Measurements from ENCODE around the gene ALDH3B2.
"Not testable (repeated sequence)": the region's sequence is repeated elsewhere in the genome, so short reads cannot be mapped to it uniquely, and the experiment has no call there.

Gene ALDH3B2, protein sequence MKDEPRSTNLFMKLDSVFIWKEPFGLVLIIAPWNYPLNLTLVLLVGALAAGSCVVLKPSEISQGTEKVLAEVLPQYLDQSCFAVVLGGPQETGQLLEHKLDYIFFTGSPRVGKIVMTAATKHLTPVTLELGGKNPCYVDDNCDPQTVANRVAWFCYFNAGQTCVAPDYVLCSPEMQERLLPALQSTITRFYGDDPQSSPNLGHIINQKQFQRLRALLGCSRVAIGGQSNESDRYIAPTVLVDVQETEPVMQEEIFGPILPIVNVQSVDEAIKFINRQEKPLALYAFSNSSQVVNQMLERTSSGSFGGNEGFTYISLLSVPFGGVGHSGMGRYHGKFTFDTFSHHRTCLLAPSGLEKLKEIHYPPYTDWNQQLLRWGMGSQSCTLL

DNA sequence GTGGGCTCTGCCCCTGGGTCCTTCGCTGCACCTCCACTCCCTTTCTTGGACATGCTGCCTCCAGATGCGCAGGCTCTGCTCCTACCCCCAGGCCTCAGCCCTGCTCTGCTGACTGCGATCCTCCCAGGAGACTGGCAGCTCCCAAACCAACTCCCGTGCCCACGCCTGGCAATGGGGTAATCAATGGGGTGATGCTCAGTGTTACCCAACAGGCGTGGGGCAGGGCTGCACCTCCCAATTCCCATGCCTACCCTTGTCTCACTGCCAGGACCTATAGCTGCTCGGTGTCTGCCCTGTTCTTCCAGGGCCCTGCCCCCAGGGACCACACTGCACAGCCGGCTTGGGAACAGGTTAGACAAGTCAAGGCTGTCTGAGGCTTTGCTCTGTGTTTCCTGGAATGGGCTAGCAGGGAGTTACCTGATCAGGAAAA, at the start of gene ALDH3B2:
TSS of gene ALDH3B2 (minus strand) at position 182 of the 430 bp plus-strand sequence. CDS start 7,688 bp downstream, outside the sequence.
- no peak for FAIRE-seq

DNA sequence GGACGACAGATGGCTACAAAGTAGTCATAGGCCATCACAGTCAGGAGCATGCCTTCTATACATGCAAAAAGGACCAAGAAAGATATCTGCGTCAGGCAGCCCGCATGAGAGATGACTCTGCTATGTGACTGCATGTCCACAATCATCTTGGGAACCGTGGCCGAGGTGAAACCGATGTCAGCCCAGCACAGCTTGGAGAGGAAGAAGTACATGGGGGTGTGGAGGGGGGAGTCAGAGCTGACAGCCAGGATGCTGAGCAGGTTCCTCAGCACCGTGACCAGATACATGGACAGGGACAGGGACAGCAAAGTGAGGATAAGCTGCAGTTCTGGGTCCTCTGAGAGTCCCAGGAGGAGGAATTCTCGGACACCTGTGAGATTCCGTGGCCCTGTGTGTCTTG, 48.6 kb upstream of the ALDH3B2 start:
- not testable (repeated sequence) for FAIRE-seq

DNA sequence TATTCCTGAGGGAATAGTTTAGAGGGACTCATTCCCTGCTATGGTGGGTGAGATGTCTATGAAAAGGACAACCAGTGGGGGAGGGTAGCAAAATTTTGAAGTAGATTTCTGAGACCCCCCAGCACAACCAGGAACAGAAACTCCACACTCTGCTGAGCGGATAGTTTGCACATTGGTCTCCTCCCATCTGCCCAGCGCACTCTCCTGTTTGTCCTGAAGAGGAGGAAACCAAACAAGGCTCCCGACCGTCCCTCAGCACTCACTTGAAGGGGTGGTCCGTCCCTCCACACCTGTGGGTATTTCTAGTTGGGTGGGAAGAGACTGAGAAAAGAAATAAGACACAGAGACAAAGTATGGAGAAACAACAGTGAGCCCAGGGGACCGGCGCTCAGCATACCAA, 41.8 kb upstream of the ALDH3B2 start:
- FAIRE-seq: not testable (repeated sequence)

DNA sequence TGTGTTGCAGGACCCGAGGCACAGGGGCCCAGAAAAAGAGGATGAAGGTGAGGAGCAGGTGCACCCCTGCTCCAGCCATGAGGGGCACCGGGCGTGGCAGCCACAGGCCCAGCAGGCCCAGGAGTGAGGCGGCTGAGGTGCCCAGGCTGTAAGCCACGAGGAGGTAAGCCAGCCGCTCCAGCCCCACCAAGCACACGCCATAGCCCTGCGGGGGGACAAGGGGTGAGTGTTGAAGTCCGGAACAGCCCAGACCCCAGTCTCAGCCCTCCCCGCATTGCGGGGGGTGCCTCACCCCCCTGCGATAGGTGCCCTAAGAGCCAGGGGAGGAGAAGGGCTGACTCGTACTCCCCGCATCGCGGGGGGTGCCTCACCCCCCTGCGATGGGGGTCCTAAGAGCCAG, 41.4 kb upstream of the ALDH3B2 start:
- not testable (repeated sequence) for FAIRE-seq

DNA sequence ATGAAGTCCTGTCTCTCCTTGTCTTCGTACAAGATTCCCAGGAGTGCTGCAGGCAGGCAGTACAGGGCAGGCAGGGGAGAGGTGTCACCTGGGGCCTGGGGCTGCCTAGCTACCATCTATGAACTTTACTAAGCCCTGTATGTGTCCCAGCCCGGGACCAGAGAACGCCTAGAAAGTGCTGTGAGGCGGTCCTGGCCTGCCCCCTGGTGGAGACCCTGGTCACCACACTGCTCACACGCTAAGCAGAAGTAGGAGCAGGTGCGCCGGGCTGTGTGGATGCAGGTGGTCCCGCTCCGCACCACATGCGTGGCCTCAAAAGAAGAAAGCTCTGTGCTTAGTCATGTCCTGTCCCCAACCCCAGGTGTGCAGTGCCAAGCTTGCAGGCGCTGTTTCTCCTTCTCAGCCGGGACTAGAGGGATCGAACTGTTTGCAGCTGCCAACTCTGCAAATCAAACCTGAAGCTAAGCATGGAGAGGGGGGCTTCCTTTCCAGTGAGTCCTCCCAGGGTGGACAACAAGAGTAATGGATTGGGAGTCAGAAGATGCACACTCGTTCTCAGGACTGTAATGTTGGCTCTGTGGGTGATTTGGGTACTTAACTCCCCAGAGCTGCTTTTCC, 39.6 kb upstream of the ALDH3B2 start:
- FAIRE-seq: not testable (repeated sequence)

DNA sequence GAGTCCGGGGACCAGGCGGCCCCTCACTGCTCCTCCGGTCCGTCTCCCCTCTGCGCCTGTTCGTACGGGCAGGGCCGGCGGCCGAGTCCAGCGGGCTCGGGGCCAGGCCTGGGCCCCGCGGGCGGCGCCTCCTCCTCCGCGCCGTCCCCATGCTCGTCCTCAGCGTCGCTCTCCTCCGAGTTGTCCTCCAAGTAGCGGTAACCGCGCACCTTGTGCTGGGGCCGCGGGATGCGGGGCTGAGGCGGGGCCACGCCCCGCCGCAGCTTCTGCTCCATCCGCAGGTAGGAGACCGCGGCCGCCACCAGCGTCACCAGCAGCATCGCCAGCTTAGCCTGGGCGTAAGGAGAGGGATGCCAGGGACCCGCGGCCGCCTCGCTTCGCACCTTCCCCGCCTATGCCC, 37.3 kb upstream of the ALDH3B2 start:
- FAIRE-seq: not testable (repeated sequence)

DNA sequence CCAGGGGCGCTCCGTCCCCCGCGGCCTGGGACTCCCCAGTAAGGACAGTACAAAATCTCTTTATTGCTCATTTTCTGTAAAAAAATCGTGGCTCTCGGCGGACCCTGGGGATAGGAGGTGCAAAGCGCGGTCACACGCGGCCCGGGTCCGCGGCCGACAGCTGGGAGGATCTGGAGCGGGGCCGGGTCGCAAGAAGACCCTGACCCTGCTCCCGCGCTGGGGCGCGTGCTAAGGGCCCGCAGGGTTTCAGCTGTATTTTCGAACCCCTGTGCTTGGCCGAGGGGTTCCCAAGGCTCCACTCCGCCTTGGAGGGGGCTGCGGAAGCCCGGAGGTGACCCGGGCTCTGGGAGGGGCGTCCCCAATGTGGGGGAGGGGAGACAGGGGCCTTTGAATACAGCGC, 36.8 kb upstream of the ALDH3B2 start:
- FAIRE-seq: not testable (repeated sequence)

DNA sequence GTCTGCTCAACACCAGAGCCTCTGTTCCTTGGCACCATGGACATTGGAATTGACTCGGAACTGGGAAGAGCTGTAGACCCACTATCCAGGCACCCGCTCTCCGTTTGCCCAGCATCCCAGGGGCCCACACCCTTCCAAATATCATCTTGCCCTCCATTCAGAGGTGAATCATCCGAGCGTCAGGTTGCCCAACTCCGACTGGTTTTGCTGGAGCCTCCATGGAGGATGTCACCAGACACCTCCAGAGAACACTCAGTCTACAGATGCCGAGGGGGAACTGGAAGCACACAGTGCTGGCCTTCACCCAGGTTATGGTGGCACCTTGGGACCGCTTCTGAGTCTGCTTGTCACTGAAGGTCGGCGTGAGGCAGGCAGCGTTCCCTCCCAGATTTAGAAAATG, 35.4 kb upstream of the ALDH3B2 start:
- not testable (repeated sequence) for FAIRE-seq

DNA sequence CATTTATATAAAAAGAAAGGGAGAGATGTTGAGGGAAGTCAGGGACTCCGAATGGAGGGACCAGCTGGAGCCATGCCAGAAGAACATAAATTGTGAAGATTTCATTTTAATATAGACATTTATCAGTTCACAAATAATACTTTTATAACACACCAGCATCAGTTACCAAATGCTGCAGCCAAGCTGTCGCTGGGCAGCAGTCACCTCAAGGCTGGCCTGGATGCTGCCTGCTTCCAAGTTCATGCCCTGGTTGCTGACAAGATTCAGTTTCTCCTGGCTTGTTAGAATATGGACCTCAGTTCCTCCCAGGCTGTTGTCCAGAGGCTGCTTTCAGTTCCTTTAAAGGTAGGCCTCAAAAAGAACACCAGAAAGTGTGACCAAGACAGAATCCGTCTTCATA, 30.8 kb upstream of the ALDH3B2 start:
- FAIRE-seq: no peak

DNA sequence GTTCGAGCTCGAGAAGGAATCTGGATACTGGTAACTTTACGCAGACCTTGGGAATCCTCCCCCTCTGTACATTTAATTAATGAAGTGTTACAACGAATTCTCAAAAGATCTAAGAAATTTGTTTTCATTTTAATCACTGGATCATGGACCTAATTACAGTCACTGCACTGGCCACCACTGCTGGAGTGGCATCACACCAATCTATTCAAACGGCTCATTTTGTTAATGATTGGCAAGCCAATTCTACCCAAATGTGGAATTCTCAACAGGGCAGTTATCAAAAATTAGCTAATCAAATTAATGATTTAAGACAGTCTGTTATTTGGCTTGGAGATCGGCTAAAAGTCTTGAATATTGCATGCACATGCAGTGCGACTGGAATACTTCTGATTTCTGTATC, 30.1 kb upstream of the ALDH3B2 start:
- no peak for FAIRE-seq

DNA sequence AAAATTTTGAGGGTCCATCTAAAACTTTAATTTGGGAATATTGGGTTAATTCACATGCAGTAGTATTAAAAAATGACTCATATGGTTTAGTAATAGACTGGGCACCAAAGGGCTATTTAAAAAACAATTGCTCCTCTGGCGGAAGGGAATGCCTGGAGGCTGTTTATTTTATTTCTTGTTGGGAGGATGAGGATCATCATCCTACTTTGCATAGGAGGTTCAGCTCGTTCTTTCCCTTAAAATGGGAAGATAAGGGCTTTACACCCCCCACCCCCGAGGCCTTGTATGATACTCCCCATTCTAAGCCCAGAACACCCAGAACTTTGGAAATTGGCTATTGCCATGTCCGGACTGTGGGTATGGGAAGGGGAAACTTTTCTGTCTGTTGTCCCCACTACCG, 29.3 kb upstream of the ALDH3B2 start:
- not testable (repeated sequence) for FAIRE-seq

DNA sequence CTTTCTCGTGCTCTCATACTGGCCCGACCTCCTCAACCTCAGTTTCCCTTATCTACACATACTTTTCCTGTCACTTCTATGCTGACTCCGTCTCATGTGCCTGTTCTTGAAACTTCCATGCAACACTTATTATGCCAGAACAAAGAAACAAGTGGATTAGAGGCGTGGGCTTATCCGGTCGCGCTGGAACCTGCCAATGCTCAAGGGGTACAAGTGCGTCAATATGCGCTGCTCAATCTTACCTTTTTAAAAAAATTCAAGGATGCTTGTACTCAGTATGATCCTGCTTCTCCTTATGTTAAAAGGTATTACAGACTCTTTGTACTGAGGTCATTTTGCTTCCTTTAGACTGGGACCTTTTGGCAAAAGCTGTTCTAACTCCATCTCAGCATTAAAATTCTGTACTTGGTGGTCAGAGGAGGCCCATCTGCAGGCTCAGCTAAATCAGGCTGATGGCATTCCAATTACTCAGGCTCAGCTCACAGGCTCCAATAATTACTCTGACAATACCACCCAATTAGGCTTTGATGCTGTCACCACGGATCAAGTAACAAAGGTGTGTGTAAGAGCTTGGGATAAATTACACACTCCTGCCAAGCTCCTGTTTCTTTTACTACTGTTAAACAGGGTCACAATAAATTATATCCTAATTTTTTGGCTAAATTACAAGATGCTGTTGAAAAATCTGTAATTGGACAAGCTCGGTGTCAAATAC, 26.3 kb upstream of the ALDH3B2 start:
- no peak for FAIRE-seq

DNA sequence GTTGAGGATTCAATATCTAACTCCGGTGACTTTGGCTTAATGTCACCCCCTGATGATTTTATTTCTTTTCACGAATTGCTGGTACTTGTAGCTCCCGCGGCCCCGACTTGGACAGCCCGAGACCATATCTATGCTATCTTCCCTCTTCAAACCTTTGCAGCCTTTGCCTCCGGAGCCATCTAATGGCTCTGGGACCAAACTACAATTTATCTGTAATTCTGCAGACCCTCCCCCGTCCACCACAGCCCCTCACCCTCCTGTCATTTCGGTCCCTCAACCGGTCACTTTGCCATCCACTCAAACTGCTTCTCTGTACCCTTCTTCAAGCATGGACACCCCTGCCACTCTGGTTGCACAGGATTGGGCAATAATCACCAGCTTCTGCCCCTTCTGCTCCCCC, 25.7 kb upstream of the ALDH3B2 start:
- FAIRE-seq: no peak

DNA sequence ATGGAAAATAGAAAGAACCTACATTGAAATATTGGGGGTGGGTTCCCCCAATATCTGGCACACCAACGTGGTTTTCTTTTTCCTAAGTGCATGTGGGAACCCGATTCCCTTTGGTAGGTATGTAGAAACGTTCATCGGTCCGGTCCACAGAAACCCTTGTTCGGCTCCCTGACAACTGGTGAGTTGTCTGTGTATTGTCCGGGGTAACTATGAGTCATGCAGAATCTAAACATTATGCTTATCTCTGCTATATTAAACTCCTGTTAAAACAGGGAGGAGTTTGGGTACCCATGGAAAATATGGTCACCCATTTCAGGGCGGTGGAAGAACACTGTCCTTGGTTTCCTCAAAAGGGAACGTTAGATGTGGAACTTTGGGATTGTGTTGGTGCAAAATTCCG, 25.1 kb upstream of the ALDH3B2 start:
- no peak for FAIRE-seq

DNA sequence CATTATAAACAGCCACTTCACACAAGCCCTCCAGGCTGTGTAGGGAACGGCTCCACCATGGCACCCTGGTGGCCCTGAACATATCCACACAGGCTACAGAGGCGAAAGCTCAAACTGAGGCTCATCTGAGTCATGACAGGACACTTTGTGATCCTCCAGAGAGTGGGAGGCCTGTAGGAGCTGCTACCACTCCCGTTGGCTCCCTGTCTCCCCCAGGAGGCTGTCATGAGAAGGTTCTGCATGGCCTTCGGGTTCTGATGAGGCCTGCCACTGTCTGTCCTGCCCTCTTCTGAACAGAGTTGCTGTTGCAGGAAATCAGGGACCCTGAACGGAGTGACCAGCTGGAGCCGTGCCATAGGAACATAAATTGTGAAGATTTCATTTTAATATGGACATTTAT, 23.8 kb upstream of the ALDH3B2 start:
- no peak for FAIRE-seq

DNA sequence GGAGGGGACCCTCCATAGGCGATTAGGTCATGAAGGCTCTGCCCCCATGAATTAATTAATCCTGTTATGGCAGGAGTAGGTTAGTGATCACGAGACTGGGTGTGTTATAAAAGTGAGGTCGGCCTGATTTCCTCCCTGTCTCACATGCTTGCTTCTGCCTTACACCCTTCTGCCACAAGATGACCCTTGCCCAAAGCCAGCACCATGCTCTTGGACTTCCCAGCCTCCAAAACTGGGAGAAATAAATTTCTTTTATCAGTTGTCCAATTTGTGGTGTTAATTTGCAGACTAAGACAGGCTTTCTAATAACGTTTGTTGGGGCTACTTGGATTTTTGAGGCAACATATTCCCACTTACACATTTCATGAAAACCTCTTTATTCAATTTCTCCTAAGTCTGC, 23.4 kb upstream of the ALDH3B2 start:
- no peak for FAIRE-seq

DNA sequence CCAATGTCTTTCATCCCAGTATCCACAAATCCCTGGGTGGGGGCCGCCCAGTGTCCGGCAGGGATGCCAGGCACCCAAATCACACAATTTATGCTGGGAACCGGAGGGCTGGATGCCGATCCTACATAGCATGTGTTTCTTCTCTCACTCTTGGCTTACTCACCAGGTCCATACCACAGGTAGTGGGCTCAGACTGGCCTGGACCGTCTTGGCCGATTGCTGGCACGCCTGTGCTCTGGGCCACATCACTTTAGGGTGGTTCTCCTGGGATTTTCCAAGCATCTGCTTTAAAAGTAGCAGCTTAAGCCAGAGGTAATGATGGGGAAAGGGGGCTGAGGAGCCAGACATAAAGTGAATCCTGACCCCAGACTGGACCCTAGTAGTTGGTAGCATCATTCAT, 22.6 kb upstream of the ALDH3B2 start:
- FAIRE-seq: no peak

DNA sequence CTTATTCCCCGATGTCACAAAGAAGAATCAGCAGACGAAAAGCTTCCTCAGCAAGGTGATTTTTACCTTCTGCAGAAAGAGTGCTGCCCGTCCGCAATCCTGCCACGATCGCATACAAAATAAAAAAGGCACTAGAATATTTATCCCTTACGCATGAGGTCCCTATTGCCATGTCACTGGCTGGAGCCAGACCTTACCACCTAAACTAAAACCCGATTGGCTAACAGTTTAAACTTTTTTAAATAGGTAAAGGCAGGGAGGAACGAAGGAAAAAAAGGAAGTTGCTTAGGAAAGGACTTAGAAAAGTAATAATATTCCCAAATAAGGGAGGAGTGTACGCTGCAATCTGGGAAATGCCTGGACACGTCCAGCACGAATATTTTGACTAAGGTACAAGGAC, 21.2 kb upstream of the ALDH3B2 start:
- FAIRE-seq: no peak

DNA sequence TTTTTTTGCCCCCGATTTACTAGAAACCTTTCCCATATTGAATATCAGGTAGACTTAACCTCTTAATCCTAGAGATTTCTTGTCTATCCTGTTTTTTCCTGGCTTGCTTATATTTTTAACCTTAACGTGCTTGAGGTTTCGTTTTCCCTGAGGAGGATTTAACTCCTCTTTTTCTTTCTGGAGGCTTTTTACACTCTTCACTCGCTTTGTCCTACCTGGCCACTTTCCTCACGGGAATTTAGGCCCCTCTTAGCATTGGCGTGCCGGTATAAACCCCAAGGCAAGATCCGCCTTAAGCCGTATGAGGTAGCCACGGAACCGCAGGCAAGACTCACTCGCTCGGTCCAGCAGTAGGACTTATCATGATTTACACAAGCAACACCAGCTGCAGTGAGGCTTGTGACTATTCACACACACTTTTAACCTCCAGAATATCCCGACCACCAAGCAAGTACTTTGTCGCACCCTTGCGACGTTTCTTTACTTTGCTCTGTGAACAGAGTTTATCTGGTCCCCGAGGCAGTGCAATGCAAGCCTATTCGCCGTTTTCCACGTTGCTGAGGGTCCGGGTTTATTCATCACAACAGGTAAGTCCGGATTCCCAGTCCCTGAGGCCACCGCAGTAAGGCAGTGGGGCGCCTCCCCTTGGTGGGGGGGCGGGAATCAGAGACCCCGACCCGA, 20.6 kb upstream of the ALDH3B2 start:
- FAIRE-seq: no peak

DNA sequence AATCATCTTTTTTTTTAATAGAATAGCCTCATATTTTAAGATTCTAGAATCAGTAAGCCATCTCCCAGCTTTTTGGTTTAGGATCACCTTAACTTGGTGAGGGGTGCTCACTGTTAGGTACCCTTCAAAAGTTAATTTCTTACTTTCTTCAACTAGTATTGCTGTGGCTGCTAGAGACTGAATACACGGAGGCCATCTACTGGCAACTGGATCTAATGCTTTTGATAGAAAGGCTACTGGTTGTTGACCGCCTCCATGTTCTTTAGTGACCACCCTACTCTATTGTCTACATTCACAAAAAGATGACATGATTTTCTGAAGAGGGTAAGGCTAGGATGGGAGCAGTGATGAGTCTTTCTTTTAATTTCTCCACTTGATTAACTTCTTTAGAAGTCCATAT, 16.7 kb upstream of the ALDH3B2 start:
- FAIRE-seq: no peak

DNA sequence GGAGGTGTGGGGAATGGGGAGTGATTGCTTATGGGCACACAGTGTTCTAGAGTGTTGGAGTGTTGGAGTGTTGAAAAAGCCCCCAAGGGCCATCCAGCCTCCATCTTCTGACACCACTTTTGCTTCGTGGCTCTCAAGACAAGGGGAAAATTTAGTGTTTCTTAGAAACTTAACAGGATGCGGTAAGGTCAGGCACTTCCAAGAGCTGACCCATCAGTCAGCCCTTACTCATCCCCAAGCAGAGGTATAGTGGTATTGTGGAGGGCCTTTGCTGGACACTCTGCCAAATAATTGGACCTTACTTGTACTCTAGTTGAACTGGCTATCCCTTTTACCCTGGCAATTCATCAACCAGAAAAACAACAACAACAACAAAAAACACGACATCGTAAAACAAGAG, 14.8 kb upstream of the ALDH3B2 start:
- no peak for FAIRE-seq

DNA sequence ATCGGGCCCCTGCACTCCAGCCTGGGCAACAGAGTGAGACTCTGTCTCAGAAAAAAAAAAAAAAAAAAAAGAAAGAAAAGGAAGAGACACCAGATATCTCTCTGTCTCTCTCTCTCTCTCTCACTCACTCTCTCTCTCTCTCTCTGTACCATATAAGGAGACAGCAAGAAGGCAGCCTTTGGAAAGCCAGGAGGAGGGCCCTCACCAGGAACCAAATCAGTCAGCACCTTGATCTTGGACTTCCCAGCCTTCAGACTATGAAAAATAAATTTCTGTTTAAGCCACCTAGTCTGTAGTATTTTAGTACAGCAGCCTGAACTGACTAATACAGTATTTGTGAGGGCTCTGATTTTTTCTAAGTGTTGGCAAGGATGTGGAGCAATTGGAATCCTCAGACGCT, 13.6 kb upstream of the ALDH3B2 start:
- FAIRE-seq: no peak

DNA sequence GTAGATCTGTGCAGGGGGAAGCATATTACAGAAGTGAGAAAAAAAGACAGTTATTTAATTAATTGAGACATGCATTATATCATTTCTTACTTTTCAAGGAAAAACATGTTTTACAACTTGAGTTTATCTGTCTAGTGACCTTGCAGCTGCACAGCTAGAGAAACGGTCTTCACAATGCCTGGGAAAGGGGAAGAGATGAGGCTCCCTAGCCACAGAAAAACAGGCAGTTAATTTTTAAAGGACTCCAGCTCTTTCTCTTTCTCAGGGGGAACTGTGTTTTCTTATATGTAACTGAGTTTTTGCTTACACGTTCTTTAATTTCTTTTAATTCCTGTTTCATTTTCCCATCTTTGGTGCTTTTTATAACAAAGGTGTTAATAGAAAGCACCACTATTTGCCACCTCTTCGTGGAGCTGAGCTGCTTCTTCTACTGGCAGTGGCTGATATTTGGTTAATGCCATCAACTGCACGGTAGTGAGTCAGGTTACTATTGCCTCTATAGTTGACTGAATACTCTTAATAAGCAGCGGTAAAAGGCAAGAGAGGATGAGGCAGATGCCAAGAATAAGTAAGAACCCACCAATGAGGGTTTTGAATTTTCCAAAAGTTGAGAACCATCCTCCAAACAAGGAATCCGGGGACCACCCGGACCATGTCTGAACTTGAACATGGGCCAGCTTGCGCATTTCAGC, 11.4 kb upstream of the ALDH3B2 start:
- not testable (repeated sequence) for FAIRE-seq

Measured in colon (tissue), 2 donors.